ENCODE measurements around the gene DNMBP. TPM values are rescaled to one million over a fixed set of nuclear protein-coding genes. Genes with fewer than 3 reads are reported as not detected.

Gene DNMBP
- total RNA-seq, 6 donors from 2014 or later: 10.1 to 18.9 (median 12.6) TPM

- DNase-seq: peak in 1 of 2 donors; percentile 46
- ATAC-seq (ENCODE audit: low FRiP score in 2 of 2): peak in 1 of 2 donors; percentile 70
- no peak overlapping the region for H3K4me3 ChIP-seq
- H3K27me3 ChIP-seq: no peaks in the 10 kb centered on the region
- H3K36me3 ChIP-seq: peaks cover 0 to 1% (median under 1%) of the 10 kb centered on the region in 4 donors
- H3K27ac ChIP-seq: no peak overlapping the region
- TF ChIP-seq, protein P1, sequence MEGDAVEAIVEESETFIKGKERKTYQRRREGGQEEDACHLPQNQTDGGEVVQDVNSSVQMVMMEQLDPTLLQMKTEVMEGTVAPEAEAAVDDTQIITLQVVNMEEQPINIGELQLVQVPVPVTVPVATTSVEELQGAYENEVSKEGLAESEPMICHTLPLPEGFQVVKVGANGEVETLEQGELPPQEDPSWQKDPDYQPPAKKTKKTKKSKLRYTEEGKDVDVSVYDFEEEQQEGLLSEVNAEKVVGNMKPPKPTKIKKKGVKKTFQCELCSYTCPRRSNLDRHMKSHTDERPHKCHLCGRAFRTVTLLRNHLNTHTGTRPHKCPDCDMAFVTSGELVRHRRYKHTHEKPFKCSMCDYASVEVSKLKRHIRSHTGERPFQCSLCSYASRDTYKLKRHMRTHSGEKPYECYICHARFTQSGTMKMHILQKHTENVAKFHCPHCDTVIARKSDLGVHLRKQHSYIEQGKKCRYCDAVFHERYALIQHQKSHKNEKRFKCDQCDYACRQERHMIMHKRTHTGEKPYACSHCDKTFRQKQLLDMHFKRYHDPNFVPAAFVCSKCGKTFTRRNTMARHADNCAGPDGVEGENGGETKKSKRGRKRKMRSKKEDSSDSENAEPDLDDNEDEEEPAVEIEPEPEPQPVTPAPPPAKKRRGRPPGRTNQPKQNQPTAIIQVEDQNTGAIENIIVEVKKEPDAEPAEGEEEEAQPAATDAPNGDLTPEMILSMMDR (IDR thresholded peaks at IDR 0.05): no peak
- TF ChIP-seq POLR2A (IDR thresholded peaks at IDR 0.05): no peak
- TF ChIP-seq POLR2AphosphoS5 (IDR thresholded peaks at IDR 0.05): no peak
- TF ChIP-seq EP300 (IDR thresholded peaks at IDR 0.05): no peak
- H3K9me3 ChIP-seq: no peaks in the 10 kb centered on the region
- peaks cover 0 to 23% (median 14%) of the 10 kb centered on the region in 4 donors for H3K4me1 ChIP-seq
- 67 to 74% methylated on average over 9 of the region's 9 CpGs for WGBS, 2 donors
Observed at GRCh38 chr10:99913831-99914235, 95.9 kb downstream of the DNMBP start.

DNA sequence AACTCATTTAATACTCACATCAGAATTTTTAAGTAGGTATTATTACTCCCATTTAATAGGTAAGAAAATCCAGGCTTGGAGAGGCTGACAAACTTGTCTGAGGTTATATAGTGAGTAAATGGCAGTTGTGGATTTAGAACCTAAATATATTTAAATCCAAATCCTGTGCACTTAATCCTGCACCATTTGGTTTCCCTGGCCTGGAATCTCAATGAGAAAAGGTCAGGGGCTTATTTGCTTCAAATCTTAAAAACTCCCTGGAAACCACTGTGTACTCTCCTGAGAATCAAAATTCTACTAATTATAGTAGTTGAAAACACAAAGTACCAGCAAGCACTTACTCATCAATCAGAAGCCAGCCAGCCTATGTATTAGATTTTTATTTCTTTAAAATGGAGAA, 97.7 kb downstream of the DNMBP start:
- H3K36me3 ChIP-seq: peaks cover 0 to 18% (median 14%) of the 10 kb centered on the region in 4 donors
- no peaks in the 10 kb centered on the region for H3K27me3 ChIP-seq
- no peak overlapping the region for H3K27ac ChIP-seq
- TF ChIP-seq, protein P1 (IDR thresholded peaks at IDR 0.05): no peak
- TF ChIP-seq EP300 (IDR thresholded peaks at IDR 0.05) (no peak), POLR2AphosphoS5 (IDR thresholded peaks at IDR 0.05) (no peak), POLR2A (IDR thresholded peaks at IDR 0.05) (no peak)
- H3K4me3 ChIP-seq: no peak overlapping the region
- H3K9me3 ChIP-seq: no peaks in the 10 kb centered on the region
- ATAC-seq (ENCODE audit: low FRiP score in 2 of 2) (no peak), DNase-seq (no peak)
- H3K4me1 ChIP-seq: peaks cover 0 to 7% (median 4%) of the 10 kb centered on the region in 4 donors

GRCh38 chr10:99908512-99908911, 101.2 kb downstream of the DNMBP start:
- Histone ChIP-seq H3K9me3 (no peaks in the 10 kb centered on the region), H3K27ac (no peak overlapping the region), H3K4me1 (peaks cover 0 to 2% (median under 1%) of the 10 kb centered on the region in 4 donors), H3K36me3 (peaks cover 5 to 42% (median 34%) of the 10 kb centered on the region in 4 donors), H3K27me3 (no peaks in the 10 kb centered on the region), H3K4me3 (no peak overlapping the region)
- no peak for TF ChIP-seq EP300 (IDR thresholded peaks at IDR 0.05)
- TF ChIP-seq, protein P1 (IDR thresholded peaks at IDR 0.05): no peak
- TF ChIP-seq POLR2AphosphoS5 (IDR thresholded peaks at IDR 0.05): no peak
- TF ChIP-seq POLR2A (IDR thresholded peaks at IDR 0.05): no peak
- DNase-seq: no peak
- ATAC-seq (ENCODE audit: low FRiP score in 2 of 2): no peak
- 60 to 78% methylated on average over 2 to 3 of the region's 3 CpGs for WGBS, 2 donors

- Histone ChIP-seq H3K9me3 (no peaks in the 10 kb centered on the region), H3K27me3 (no peaks in the 10 kb centered on the region), H3K4me1 (no peaks in the 10 kb centered on the region), H3K36me3 (peaks cover 5 to 44% (median 35%) of the 10 kb centered on the region in 4 donors), H3K27ac (no peak overlapping the region), H3K4me3 (no peak overlapping the region)
- DNase-seq (no peak), ATAC-seq (ENCODE audit: low FRiP score in 2 of 2) (peak in 1 of 2 donors; percentile 50)
- WGBS, 2 donors: 82 to 83% methylated on average over 9 of the region's 9 CpGs
- TF ChIP-seq EP300 (IDR thresholded peaks at IDR 0.05) (no peak), POLR2AphosphoS5 (IDR thresholded peaks at IDR 0.05) (no peak), POLR2A (IDR thresholded peaks at IDR 0.05) (no peak)
- TF ChIP-seq, protein P1 (IDR thresholded peaks at IDR 0.05): no peak
Observed at GRCh38 chr10:99906470-99906869, 103.3 kb downstream of the DNMBP start.

GRCh38 chr10:99905971-99906370, 103.8 kb downstream of the DNMBP start:
- Histone ChIP-seq H3K36me3 (peaks cover 5 to 44% (median 35%) of the 10 kb centered on the region in 4 donors), H3K27ac (no peak overlapping the region), H3K4me3 (no peak overlapping the region), H3K9me3 (no peaks in the 10 kb centered on the region), H3K4me1 (no peaks in the 10 kb centered on the region), H3K27me3 (no peaks in the 10 kb centered on the region)
- TF ChIP-seq POLR2AphosphoS5 (IDR thresholded peaks at IDR 0.05) (no peak), POLR2A (IDR thresholded peaks at IDR 0.05) (no peak), EP300 (IDR thresholded peaks at IDR 0.05) (no peak)
- TF ChIP-seq, protein P1 (IDR thresholded peaks at IDR 0.05): no peak
- ATAC-seq (ENCODE audit: low FRiP score in 2 of 2): no peak
- 87 to 97% methylated on average over 3 of the region's 3 CpGs for WGBS, 2 donors
- no peak for DNase-seq
